K562 (cell line): ENCODE results near the gene RNASEH2A. TPM values are rescaled to one million over a fixed set of nuclear protein-coding genes. Genes with fewer than 3 reads are reported as not detected.

ENCODE experiments used
- CREM ChIP-seq: IDR thresholded peaks from 2 replicates; pipeline ENCODE4 v1.6.1; 2014; ENCODE audit warnings: antibody characterized with exemption, low read depth
- HEY1 ChIP-seq: fragments of 250-450 bp; sonication (Bioruptor Pico); IDR thresholded peaks from 2 replicates; pipeline ENCODE4 v1.5.0; 2020; ENCODE audit warnings: mild to moderate bottlenecking, moderate library complexity, borderline replicate concordance
- JUNB ChIP-seq: fragments of 450-650 bp; formaldehyde crosslinking; conservative IDR thresholded peaks from 2 replicates; pipeline ENCODE4 v1.4.0; 2020; ENCODE audit warnings: mild to moderate bottlenecking
- L3MBTL2 ChIP-seq: fragments of 450-650 bp; IDR thresholded peaks from 2 replicates; pipeline ENCODE4 v1.6.1; 2016; ENCODE audit warnings: mild to moderate bottlenecking, moderate library complexity
- NCOA6 ChIP-seq: fragments of 450-650 bp; IDR thresholded peaks from 2 replicates; pipeline ENCODE4 v1.6.1; 2017; ENCODE audit warnings: mild to moderate bottlenecking
- STAG1 ChIP-seq: sonication (generic); formaldehyde crosslinking; IDR thresholded peaks from 2 replicates; pipeline ENCODE4 v1.5.0; 2020; ENCODE audit warnings: missing genetic modification reagents, borderline replicate concordance
- YBX1 ChIP-seq: fragments of 450-650 bp; IDR thresholded peaks from 2 replicates; pipeline ENCODE4 v1.7.1; 2016; ENCODE audit warnings: mild to moderate bottlenecking
- polyA plus RNA-seq, 8 experiments: library from polyadenylated mRNA; depleted of rRNA in 4 of 8; stranded (reverse) in 5 of 8; unstranded in 3 of 8; fragments of >200 nt; fragmentation: Nextera tagmentation in 2 of 8; fragmentation: Illumina TruSeq in 1 of 8; extraction: Ambion mirVana in 2 of 8; extraction: Trizol in 1 of 8; gene quantifications; 2 replicates each; pipeline versions ENCODE4 v1.2.1 to v1.2.3, GENCODE V29; 2011 to 2014; ENCODE audit warnings: inconsistent platforms in 1 of 8, missing spikeins in 1 of 8
- total RNA-seq, 7 experiments: library from RNA; depleted of rRNA in 6 of 7; stranded (reverse); fragments of >200 nt in 6 of 7; fragmentation: Illumina TruSeq in 2 of 7; extraction: Trizol in 2 of 7; gene quantifications; 2 replicates each; pipeline versions ENCODE4 v1.2.1 to v1.2.3, GENCODE V29; 2011 to 2021; ENCODE audit warnings: low replicate concordance in 1 of 7
- TF ChIP-seq, protein P1 (sequence below): fragments of 450-650 bp; IDR thresholded peaks from 2 replicates; pipeline ENCODE4 v1.7.1; 2018; ENCODE audit warnings: mild to moderate bottlenecking, low read depth; ENCODE audit not compliant: partially characterized antibody
- TF ChIP-seq, protein P2 (sequence below): fragments of 450-650 bp; IDR thresholded peaks from 2 replicates; pipeline ENCODE4 v1.6.1; 2016; ENCODE audit warnings: mild to moderate bottlenecking, moderate library complexity
- TF ChIP-seq, protein P3 (sequence below): fragments of 450-650 bp; formaldehyde crosslinking; conservative IDR thresholded peaks from 2 replicates; pipeline ENCODE4 v1.4.0; 2022; ENCODE audit warnings: mild to moderate bottlenecking, missing genetic modification characterization
- TF ChIP-seq, protein P4 (sequence below): fragments of 450-650 bp; IDR thresholded peaks from 2 replicates; pipeline ENCODE4 v1.6.1; 2016

Gene RNASEH2A
- total and polyA plus RNA-seq, 9 of the 15 experiments (the other 6 are each of a cell fraction or from before 2014, with no cell fraction given): 22.3 to 78.0 (median 61.7) TPM

DNA sequence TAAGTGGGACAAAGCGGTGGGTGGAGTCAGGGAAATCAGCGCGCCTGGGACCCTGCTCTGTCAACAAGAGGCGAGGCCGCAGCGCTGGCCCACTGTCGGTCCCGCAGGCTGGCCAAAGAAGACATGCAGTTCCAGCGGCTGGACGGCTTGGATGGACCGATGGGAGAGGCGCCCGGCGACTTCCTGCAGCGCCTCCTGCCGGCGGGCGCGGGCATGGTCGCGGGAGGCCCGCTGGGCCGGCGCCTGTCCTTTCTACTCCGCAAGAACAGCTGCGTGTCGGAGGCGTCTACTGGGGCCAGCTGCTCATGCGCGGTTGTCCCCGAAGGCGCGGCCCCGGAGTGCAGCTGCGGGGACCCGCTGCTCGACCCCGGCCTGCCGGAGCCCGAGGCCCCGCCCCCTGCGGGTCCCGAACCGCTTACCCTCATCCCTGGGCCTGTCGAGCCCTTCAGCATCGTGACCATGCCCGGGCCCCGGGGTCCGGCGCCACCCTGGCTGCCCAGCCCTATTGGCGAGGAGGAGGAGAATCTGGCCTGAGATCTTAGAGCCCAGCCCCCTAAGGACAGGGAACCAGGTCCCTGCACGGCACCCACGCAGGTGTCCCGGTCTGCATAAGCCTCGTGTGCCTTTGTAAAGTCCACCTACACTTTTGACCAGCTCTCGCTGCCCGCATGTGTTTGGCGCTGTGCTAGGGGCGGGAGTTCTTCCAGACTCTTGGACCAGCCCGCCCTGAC lies 48.7 kb upstream of the RNASEH2A start (continued):
- TF ChIP-seq L3MBTL2 (peak; percentile 59), YBX1 (no peak), JUNB (no peak), HEY1 (CRISPR knock-in tag) (no peak), CREM (peak; percentile 44; the same call in 1 of the 2 replicates), NCOA6 (peak; percentile 74), STAG1 (peak; percentile 36; the same call in 1 of the 2 replicates)
- TF ChIP-seq, protein P1, sequence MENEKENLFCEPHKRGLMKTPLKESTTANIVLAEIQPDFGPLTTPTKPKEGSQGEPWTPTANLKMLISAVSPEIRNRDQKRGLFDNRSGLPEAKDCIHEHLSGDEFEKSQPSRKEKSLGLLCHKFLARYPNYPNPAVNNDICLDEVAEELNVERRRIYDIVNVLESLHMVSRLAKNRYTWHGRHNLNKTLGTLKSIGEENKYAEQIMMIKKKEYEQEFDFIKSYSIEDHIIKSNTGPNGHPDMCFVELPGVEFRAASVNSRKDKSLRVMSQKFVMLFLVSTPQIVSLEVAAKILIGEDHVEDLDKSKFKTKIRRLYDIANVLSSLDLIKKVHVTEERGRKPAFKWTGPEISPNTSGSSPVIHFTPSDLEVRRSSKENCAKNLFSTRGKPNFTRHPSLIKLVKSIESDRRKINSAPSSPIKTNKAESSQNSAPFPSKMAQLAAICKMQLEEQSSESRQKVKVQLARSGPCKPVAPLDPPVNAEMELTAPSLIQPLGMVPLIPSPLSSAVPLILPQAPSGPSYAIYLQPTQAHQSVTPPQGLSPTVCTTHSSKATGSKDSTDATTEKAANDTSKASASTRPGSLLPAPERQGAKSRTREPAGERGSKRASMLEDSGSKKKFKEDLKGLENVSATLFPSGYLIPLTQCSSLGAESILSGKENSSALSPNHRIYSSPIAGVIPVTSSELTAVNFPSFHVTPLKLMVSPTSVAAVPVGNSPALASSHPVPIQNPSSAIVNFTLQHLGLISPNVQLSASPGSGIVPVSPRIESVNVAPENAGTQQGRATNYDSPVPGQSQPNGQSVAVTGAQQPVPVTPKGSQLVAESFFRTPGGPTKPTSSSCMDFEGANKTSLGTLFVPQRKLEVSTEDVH: no peak
- TF ChIP-seq, protein P2, sequence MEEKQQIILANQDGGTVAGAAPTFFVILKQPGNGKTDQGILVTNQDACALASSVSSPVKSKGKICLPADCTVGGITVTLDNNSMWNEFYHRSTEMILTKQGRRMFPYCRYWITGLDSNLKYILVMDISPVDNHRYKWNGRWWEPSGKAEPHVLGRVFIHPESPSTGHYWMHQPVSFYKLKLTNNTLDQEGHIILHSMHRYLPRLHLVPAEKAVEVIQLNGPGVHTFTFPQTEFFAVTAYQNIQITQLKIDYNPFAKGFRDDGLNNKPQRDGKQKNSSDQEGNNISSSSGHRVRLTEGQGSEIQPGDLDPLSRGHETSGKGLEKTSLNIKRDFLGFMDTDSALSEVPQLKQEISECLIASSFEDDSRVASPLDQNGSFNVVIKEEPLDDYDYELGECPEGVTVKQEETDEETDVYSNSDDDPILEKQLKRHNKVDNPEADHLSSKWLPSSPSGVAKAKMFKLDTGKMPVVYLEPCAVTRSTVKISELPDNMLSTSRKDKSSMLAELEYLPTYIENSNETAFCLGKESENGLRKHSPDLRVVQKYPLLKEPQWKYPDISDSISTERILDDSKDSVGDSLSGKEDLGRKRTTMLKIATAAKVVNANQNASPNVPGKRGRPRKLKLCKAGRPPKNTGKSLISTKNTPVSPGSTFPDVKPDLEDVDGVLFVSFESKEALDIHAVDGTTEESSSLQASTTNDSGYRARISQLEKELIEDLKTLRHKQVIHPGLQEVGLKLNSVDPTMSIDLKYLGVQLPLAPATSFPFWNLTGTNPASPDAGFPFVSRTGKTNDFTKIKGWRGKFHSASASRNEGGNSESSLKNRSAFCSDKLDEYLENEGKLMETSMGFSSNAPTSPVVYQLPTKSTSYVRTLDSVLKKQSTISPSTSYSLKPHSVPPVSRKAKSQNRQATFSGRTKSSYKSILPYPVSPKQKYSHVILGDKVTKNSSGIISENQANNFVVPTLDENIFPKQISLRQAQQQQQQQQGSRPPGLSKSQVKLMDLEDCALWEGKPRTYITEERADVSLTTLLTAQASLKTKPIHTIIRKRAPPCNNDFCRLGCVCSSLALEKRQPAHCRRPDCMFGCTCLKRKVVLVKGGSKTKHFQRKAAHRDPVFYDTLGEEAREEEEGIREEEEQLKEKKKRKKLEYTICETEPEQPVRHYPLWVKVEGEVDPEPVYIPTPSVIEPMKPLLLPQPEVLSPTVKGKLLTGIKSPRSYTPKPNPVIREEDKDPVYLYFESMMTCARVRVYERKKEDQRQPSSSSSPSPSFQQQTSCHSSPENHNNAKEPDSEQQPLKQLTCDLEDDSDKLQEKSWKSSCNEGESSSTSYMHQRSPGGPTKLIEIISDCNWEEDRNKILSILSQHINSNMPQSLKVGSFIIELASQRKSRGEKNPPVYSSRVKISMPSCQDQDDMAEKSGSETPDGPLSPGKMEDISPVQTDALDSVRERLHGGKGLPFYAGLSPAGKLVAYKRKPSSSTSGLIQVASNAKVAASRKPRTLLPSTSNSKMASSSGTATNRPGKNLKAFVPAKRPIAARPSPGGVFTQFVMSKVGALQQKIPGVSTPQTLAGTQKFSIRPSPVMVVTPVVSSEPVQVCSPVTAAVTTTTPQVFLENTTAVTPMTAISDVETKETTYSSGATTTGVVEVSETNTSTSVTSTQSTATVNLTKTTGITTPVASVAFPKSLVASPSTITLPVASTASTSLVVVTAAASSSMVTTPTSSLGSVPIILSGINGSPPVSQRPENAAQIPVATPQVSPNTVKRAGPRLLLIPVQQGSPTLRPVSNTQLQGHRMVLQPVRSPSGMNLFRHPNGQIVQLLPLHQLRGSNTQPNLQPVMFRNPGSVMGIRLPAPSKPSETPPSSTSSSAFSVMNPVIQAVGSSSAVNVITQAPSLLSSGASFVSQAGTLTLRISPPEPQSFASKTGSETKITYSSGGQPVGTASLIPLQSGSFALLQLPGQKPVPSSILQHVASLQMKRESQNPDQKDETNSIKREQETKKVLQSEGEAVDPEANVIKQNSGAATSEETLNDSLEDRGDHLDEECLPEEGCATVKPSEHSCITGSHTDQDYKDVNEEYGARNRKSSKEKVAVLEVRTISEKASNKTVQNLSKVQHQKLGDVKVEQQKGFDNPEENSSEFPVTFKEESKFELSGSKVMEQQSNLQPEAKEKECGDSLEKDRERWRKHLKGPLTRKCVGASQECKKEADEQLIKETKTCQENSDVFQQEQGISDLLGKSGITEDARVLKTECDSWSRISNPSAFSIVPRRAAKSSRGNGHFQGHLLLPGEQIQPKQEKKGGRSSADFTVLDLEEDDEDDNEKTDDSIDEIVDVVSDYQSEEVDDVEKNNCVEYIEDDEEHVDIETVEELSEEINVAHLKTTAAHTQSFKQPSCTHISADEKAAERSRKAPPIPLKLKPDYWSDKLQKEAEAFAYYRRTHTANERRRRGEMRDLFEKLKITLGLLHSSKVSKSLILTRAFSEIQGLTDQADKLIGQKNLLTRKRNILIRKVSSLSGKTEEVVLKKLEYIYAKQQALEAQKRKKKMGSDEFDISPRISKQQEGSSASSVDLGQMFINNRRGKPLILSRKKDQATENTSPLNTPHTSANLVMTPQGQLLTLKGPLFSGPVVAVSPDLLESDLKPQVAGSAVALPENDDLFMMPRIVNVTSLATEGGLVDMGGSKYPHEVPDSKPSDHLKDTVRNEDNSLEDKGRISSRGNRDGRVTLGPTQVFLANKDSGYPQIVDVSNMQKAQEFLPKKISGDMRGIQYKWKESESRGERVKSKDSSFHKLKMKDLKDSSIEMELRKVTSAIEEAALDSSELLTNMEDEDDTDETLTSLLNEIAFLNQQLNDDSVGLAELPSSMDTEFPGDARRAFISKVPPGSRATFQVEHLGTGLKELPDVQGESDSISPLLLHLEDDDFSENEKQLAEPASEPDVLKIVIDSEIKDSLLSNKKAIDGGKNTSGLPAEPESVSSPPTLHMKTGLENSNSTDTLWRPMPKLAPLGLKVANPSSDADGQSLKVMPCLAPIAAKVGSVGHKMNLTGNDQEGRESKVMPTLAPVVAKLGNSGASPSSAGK: no peak
- TF ChIP-seq, protein P3, sequence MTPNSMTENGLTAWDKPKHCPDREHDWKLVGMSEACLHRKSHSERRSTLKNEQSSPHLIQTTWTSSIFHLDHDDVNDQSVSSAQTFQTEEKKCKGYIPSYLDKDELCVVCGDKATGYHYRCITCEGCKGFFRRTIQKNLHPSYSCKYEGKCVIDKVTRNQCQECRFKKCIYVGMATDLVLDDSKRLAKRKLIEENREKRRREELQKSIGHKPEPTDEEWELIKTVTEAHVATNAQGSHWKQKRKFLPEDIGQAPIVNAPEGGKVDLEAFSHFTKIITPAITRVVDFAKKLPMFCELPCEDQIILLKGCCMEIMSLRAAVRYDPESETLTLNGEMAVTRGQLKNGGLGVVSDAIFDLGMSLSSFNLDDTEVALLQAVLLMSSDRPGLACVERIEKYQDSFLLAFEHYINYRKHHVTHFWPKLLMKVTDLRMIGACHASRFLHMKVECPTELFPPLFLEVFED (CRISPR knock-in tag): no peak
- TF ChIP-seq, protein P4, sequence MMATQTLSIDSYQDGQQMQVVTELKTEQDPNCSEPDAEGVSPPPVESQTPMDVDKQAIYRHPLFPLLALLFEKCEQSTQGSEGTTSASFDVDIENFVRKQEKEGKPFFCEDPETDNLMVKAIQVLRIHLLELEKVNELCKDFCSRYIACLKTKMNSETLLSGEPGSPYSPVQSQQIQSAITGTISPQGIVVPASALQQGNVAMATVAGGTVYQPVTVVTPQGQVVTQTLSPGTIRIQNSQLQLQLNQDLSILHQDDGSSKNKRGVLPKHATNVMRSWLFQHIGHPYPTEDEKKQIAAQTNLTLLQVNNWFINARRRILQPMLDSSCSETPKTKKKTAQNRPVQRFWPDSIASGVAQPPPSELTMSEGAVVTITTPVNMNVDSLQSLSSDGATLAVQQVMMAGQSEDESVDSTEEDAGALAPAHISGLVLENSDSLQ: no peak
